GM11168 (cell line): Measurements from ENCODE around the gene CLDN1.

Experiments used
- in situ Hi-C: fragments of 300-500 bp; cut with MboI; formaldehyde crosslinking; loops from one replicate; pipeline ENCODE4 v1.12.0; 2022; ENCODE audit warnings: low sequenced_read_pairs; ENCODE audit not compliant: unreplicated experiment

Gene CLDN1

DNA sequence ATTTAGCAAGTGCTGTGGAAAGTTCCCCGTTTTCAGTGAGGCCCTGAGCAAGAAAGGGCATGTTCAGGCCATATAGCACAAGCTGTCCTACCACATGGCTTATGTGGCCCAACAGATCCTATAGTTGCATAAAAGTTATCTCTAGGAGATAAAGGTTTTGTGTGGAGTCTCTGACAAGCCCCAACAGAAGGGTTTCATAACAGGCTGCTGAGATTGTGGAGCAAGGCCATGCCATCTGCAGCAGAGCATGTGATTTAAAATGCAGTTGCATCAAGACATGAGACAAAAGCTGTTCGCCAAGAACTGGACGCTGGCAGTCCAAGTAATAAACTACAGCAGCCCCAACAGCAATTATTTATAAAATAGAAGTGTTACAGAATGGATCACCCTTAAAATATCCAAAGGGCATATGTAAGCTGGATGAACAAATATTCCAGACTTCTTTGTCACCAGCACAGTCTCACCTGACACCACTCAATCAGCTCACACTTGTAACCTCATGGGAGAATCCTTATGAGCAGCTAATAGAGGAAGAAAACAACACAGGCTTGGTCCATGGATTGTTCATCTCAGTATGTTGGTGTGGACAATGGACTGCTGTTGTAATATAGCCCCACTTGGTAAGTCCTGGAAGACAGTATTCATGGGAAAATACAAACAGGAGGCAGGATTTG, 14.4 kb upstream of the CLDN1 start:
- in situ Hi-C loops, result no loop called here

DNA sequence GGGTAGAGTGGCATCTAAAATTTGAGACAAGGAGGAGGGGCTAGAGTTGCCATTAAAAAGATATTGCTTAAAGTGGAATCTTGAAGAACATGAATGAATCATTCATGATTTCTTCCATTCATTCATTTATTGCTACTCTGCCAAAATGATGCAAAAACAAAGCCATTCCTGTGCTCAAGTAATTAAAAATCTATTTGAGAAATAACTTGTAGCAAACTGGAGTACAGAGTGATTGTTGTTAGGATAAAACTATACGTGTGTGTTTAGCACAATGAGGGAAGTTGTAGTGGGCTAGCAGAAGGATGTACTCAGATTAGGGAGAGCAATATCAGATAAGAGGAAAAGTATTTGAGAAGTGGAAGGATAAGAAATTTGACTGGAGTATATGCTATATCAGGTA, 11.7 kb upstream of the CLDN1 start:
- in situ Hi-C loops, result no loop called here

DNA sequence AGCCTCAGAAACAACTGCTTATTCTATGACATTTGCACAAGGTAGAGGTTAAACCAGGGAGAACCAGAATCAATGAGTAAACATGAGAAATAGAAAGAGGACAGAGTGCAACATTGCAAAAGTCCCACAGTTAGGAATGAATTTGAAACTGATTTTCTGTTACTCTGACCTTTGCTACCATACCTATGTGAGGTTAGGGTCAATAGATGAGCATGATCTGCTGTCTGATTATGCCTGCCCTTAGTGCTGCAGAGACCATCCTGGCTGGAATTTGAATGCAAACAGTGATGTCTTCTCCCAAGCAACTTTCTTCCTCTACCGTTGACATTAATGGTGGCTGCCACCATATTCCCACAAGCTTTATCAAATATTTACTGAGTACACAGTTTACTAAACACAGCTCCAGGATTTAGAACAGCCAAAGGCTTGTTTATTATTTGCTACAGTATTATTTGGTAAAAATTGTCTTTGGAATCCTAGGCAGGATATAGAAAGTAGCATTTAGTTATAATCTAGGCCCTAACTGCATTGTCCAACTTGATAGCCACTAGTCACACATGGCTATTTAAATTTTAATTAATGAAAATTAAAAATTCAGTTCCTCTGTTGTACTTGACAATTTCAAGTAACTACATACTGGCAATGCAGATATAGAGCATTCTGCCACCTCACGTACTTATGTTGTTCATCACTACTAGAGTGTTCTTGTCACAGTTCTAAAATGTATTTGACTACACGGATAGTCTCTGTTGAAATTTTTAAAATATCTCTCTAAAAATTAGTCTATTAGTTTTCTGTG, 8.9 kb upstream of the CLDN1 start:
- in situ Hi-C loops, result no loop called here

DNA sequence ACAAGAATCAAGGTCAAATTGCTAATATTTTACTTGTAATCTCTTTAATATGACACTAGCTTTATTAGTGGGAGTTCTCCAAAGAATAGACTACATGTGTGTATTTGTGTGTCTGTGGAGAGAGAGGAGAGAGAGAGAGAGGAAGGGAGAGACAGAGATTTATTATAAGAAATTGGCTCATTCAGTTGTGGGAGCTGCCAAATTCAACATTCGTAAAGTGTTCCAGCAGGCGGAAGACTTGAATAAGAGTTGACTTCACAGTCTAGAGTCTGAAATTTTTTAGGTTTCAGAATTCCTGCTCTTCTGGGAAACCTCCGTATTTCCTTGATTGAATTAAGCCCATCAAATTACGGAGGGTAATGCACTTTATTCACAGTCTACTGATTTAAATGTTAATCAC, 4.7 kb upstream of the CLDN1 start:
- in situ Hi-C loops, result no loop called here

DNA sequence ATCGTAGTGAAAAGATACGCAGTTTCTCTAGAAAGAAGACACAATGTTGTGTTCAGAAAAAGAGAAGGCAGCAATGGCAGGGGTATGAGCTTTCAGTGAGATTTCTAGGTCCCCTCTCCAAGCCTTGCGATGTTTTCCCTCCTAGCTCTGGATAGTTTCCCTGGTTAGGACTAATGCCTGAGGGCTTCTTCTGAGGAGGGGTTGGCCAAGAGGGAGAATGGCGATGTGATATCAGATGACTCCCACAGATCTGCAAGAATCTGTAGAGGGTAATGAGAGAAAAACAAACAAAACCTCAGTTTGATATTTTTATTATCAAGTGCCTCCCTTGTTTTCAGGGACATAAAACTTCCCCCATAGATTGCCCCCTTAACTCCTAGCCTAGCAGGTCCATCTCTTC, 4.1 kb upstream of the CLDN1 start:
- in situ Hi-C loops, result no loop called here

DNA sequence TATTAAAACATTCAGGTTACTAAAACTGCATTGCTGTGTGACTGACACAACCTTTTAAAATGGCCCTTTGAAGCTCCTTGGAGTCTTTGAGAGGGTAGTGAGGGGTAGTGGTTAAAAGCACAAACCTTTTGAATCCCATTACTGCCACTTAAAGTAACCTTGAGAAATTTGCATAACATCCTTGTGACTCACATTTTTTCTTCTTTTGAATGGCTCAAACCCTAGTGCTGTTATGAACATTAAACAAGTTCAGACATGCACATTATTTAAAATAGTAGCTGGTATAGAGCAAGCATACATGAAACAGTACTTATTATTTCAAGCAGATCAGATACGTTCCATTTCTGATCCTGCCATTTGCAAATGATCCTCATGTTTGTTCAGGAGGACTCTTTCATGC, 3.7 kb upstream of the CLDN1 start:
- in situ Hi-C loops, result no loop called here

DNA sequence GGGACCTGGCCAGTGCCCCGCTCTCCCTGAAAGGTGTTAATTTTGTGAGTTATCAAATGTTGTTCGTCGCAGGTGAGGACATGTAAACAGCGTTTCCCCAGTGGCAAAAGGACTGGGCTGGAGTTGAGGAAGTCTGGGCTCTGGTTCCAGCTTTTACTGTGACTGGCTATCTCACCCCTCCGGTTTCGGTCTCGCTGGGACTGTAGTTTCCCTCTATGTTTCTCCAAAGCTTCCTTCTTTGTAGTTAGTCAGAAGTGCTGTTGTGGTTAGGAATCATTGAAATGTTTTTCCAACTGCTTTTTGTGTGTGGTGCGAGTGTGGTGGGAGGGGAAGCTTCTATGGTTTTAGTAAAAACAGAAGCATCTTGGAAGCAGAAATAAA, 990 bp upstream of the CLDN1 start:
- in situ Hi-C loops, result no loop called here

DNA sequence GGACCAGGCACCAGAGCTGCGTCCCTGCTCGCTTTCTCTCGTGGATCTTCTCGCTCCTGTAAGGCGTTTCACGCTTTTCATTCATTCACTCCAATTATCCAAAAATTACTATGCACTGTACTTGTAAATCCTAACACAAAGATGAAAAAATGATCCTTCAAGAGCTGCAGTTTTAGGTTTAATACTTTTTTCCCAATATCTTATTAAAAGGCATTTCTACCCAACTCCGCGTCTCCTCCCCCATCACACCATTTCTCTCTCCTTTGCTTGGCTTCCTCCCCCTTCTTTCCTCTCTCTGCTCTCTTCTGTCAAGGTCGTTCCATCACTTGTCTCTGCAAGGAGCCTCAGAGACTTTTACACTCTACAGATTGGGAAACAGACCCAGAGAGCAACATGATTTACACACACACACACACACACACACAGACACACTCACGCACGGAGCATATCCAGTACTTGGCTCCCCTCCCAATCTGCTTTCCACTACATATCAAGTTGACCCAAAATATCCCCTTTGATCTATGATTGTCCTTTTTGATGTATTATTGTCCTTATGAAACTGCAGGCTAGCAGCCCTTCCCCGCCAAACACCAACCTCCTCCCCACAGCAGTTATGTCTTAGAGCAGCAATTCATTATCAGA, 479 bp upstream of the CLDN1 start:
- in situ Hi-C loops, result no loop called here

DNA sequence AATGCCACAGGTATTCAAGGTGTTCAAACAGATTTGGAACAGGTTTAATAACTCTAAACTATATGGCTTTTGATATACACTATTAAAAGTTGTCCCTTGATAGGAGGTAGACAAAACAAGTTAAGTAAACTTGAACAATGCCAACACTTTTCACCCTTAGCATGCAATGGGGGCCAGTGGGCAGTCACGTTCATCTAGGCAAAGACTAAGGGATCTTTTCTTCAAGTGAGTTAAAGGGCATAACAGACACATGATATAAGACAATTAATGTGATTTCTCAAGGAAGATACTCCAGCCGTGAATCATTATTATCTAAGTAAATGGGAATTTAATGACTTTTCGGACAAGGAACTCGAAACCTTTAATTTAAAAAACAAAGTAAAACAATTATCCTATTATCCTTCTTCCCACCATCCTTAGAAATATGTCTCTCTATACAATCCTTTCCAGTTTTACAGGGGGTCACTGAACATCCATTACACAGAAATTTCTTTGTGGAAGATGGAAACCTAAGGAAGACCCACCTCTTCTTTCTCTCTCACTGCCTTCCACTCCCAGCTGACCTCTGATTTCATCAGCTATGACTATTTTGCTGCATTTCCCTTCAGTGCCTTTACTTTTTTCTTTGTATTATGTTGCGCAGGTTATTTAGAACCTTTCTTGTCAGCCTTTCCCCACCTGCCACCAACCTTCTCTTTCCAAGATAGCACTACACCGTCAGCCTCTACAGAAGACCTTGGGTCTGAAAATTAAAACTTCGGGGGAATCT, 1.5 kb downstream of the CLDN1 start:
- in situ Hi-C loops, result no loop called here

DNA sequence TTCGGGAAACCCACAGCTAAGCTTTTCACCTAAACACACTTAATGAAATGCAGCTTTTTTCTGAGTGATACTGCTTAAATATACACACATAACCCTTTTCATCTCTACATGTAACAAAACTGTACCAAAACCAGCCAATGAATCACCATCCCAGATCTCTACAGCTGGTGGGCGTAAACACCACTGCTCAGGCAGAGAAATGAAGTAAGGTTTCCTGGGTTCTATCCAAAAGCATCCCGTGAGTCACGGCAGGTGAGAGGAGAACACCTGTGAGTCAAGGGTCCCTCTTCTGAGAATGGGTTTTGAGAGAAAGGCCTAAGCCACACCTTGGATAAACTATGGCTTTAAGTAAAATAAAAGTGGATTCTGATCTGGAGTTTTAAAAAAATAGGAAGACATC, 2.6 kb downstream of the CLDN1 start:
- in situ Hi-C loops, result no loop called here

DNA sequence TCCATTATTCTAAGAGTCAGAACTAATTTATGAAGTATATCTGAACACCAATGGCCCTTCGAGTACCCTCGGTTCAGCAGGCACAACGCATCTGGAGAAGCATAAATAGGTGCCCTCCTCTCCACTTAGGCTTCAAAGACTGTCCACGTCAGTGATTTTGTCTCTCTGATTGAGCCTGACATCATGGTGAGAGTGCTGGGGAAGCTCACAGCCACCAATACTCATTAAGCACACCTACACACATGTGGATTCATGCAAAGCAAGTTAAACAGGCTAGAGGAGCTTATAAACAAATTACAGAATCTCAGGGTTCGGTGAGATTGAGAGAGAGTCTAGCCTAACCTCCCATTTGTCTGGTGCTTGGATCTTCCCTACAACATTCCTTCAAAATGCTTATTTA, 3.6 kb downstream of the CLDN1 start:
- in situ Hi-C loops, result no loop called here

DNA sequence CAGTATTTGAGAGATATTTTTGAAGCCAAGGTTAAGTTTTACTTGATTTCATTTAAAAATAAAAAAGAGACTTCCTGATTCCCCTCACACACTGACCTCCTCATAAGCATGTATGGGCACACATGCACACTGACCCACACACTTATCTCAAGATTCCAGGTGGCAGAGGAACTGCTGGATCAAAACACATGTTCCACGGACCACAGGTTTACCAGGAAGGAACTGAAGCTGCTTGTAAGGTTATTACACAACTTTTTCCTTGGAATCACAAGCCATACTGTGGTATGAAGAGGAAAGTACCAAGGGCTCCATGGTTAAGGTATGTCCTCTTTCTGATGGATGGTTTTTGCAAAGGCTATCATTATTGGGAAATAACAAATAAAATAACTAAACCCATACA, 7.5 kb downstream of the CLDN1 start:
- in situ Hi-C loops, result no loop called here

DNA sequence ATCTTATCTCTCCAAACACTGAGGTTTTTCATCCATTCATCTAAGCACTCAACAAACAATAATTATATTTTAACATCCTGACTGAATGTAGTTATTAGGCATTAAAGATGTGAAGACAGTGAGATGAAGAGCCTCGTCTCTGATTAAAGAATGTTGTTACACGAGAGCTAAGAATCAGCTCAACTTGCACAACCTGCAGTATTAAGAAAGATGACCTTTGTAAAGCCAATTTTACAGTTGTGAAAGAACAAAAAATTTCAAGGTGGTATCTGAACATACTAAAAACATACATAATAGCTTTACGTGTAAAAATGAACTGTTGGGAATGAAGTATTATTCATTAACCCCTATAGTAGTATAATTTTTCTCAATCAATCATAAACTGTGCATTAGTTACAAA, 12.8 kb downstream of the CLDN1 start:
- in situ Hi-C loops, result no loop called here

DNA sequence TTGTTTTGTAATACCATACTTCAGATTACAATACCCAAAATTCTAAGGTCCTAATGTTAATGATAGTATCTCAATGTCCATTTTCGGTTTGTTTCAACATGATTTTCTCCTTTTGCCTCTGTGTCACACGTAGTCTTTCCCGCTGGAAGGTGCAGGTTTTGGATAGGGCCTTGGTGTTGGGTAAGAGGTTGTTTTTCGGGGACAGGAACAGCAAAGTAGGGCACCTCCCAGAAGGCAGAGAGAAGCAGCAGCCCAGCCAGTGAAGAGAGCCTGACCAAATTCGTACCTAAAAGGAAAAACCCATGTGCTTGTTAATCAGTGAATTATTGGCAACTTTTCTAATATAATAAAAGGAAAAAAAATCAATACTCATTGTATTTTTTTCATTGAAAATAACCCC, 14.1 kb downstream of the CLDN1 start:
- in situ Hi-C loops, result no loop called here

DNA sequence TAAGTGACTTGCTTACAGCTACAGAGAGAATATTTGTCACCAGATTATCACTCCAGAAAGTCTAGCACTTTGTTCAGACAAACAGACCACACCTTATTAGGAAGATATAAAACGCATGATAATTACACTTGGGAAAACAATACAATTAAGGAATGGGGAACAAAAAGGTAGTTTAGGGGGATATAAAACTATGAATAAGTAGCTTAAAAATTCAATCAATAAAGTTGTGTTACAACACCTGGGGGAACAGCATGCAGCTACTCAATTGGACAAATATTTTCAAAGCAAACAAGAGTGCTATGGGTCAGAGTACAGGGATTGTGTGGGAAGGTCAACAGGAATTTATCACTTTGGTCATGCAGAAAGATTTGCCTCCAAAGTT, 15.1 kb downstream of the CLDN1 start:
- in situ Hi-C loops, result no loop called here

DNA sequence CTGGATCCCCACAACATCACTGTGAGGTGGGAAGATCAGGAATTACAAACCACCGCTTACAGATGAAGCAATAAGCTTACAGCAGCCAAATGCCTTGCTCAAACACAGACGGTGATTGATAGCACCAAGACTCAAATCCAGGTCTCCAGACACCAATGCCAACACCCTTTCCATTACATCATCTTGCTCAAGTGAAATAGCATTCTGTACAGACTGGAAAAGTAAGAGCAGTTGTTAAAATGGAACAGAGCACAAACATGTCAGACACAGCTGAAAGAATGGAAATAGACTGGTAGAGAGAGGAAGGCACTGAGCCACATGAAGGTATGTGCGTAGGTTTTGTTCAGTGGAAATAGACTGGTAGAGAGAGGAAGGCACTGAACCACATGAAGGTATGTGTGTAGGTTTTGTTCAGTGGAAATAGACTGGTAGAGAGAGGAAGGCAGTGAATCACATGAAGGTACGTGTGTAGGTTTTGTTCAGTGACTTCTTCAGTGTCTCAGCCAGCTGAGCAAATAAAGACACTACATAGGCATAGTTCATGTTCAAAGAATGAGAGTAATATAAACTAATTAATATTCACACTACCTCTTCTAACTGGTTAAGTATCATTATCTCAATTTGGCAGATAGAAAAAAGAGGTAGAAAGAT, 15.6 kb downstream of the CLDN1 start:
- in situ Hi-C loops, result no loop called here

DNA sequence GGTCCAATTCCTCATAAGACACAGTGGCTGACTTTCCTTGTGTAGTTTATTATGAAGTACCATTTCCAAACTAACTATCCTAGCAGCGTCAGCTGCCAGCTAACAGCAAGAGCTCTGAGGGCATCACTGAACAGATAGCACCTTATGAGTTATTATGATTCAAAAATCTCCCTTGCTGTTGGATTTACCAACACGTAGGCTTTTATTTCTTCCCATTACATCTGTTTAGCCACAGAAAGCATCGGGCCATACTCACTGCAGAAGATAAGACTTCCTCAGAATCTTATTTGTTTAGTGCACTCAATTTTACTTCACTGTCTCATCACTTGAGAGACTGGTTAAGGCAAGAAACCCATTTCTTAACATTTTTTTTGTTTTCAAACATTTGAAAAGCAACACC, 16.2 kb downstream of the CLDN1 start:
- in situ Hi-C loops, result no loop called here

DNA sequence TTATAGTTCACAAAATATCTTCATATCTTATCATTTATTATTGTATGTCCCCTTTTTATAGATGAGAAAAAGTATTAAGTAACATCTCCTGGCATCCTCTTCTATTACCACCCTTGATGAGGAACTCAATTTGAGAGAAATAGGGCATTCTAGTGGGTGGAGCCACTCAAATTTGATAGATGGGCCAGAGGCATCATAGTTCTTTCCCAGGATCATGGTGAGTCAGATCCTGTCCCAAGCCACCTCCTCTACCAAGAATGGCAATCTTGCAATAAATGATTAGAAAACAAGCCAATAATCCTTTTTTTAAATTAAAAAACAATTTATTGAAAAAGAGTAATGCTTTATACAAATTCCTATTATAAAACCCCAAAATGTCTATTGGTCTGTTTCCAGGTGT, 16.8 kb downstream of the CLDN1 start:
- in situ Hi-C loops, result no loop called here

DNA sequence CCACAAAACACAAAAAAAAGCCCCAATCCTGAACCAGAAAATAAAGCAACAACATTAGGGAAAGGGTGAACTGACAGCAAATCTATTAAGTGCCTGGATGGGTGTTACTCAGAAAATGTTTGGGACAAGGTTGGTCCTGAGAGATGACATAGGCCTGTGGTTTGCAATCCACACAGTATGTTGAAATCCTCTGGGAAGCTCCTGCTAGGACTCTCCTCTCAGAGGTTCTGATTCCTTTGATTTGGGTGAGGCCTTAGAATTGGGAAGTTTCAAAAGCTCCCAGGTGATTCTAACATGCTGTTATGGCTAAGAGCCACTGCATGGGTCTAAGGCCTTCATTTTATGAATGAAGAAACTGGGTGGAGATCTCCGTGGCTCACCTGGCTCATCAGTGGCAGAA, 18.4 kb downstream of the CLDN1 start:
- in situ Hi-C loops, result no loop called here

DNA sequence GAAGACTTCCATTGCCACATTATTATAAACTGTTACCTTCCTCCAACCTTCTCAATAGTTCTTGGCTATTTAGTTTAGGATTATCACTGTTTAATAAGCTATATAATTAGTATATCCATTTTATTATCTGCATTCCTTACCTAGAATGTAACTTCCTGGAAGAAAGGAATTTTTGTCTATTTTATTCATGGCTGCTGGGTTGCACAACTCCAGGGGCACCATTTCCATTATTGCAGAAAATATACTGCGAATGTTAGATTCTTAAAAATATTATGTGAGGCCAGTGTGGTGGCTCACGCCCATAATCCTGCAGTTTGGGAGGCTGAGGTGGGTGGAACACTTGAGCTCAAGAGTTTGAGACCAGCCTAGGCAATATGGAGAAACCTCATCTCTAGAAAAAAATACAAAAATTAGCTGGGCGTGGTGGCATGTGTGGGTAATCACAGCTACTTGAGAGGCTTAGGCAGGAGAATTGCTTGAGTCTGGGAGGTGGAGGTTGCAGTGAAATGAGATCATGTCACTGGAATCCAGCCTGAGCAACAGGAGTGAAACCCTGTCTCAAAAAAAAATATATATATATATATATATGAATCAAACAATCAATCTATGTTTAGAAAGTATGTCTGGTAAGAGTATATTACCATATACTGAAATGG, 19.9 kb downstream of the CLDN1 start:
- in situ Hi-C loops, result no loop called here
